ENCODE data around the gene FANCC.

DNA sequence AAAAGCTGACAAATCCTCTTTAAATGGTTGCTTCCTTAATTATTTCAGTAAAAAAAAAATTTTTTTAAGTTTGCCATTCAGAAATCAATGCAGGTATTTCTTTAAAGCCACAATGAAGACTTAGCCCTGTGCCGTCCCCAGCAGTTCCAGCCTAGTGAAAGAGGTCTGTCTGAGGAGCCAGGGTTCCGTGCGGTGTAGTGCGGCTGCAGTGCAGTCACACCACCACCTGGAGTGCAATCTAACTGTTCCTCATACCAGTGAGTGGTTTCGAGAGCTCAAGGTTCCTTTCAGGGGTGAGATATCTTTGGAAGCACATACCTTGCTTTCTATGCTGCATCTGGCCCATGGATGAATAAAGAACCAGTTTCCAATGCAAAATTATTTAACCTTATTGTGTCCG lies 87.5 kb downstream of the FANCC start:
- TF ChIP-seq BHLHE40 (IDR thresholded peaks at IDR 0.05; ENCODE audit: borderline replicate concordance) (no peak), L3MBTL2 (conservative IDR thresholded peaks at IDR 0.05) (no peak), ZNF384 (IDR thresholded peaks at IDR 0.05) (no peak), FOXA1 (IDR thresholded peaks at IDR 0.05) (no peak), SP1 (IDR thresholded peaks at IDR 0.05) (no peak), CTBP1 (IDR thresholded peaks at IDR 0.05; ENCODE audit: borderline replicate concordance) (no peak), NFRKB (IDR thresholded peaks at IDR 0.05) (no peak)

All from HEK293T (cell line).